Right lobe of liver (tissue), 4 donors: ENCODE results near the gene C2CD4C.

Experiments
- CTCF ChIP-seq, 4 donors: fragments of 200-600 bp in 3 of 4; fragments of 450-650 bp in 1 of 4; IDR thresholded peaks; one replicate each; pipeline versions ENCODE4 v1.5.1 to v1.8.0; 2016 to 2022; ENCODE audit warnings: antibody characterized with exemption in 4 of 4, mild to moderate bottlenecking in 2 of 4
- POLR2A ChIP-seq: fragments of 450-650 bp; IDR thresholded peaks from one replicate; pipeline ENCODE4 v1.6.1; 2017; ENCODE audit warnings: antibody characterized with exemption, mild to moderate bottlenecking
- donor health status: DM: no; HTN: no; CAD: no.
- donor health status: DM: no; HTN: no; CAD: no.
- donor health status: DM: no; HTN: yes; CAD: no.

DNA sequence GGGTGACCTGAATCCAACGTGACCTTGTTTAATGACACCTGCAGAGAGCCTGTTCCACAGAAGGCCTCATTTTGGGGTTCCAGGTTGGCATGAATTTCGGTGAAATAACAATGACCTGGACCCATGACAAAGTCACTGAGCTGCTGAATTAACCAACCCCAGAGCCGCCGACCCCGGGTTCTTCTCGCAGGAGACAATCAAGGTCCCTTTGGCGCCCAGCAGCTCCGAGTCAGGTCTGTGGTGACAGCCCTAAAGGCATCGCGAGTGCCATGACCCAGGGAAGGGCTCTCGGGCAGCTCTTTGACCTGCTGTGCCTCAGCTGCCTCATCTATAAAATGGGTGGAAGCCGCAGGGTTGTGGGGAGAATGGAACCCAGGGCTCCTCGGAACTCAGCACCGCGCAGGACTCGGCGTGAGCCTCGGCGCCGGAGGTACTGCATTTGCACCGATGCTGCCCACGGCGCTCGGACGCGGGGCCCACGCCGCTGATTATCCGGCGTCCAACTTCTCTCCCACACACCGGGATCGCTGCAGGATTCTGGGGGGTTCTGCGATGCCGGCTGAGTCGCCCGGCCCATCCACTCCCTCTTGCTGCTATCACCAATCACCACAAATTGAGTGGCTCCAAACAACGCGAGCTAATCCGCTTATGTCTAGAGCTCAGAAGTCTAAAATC, 46.2 kb upstream of the C2CD4C start:
- TF ChIP-seq CTCF (IDR thresholded peaks at IDR 0.05) (no peak), POLR2A (no peak)
